ENCODE results near the gene MCTP1.
"Not testable (repeated sequence)": the region's sequence is repeated elsewhere in the genome, so short reads cannot be mapped to it uniquely, and the experiment has no call there.

MCTP1 gene

DNA sequence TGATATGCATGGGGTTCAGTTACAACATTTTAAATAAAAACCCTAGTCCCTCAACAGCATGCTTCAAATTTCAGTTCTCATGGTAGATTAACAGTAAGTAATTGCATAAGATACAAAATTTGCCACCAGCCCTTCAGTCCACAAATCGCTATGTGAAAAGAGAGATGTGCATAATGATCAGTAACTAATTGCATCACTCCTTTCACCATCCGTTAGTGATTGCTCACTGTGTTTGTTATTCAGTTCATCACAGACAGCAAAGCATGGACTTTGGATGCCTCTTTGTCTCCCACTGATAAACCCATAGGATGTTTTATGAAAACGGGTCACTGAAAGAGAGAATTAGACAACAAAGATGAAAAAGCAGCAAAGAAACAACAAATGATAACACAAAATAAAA is 103.2 kb downstream of the MCTP1 start:
- DNase-seq (ENCODE audit: low spot score), result no peak

DNA sequence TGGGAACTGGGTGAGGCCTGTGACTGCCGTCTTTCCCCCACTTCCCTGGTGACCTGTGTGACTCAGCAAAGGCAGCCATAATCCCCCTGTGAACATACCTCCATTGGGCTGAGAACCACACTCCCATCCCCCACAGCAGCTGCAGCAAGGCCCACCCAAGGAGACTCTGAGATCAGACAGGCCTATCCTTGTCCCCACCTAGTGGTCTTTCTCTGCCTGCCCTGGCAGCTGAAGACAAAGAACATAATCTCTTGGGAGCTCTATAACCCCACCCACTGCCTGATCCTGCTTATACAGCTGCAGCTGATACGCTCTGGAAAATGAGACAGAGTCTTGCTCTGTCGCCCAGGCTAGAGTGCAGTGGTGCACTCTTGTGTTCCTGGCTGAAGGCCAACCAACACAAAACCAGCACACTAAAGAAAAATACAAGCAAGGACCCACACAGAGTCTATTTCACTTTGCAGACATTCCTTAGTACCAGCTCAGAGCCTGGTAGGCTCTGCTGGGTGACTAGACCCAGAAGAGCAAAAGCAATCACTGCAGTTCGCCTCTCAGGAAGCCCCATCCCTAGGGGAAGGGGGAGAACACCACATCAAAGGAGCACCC is 106.7 kb downstream of the MCTP1 start:
- no peak for DNase-seq (ENCODE audit: low spot score)

DNA sequence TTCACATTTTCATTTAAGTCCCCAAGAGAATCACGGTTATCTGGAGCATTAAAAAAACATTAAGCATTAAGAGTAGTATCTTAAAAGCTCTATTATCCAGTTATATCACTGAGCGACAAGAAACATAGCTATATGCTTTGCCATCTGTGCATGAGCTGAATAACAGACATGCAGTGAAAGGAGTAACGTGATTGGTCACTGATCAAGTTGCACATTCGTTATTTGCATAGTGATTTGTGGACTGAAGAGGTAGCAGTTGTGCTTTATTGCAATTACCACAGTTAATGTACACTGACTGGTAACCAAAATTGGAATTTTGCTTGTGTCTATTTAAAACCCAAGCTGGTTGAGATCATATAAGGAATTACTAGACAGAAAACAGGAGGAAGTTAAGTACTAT is 107.4 kb downstream of the MCTP1 start:
- DNase-seq (ENCODE audit: low spot score), result no peak

DNA sequence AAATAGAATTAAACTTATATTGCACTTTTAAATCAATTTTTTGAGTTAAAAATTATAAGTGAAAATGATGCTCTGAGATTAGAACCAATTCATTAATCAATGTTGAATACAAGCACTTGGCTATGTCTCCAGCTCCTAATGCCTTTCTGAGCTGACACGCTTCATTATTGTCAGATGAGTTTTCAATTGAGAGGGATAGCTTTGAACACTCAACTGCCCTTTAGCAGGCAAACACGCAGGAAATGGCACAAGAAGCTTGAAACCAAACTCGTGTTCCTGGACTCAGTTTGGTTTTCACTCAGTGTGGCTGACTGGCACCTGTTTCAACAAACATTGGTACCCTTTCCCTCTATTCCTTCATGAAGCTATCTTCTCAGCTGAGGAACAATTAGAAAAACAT is 109.8 kb downstream of the MCTP1 start:
- no peak for DNase-seq (ENCODE audit: low spot score)

DNA sequence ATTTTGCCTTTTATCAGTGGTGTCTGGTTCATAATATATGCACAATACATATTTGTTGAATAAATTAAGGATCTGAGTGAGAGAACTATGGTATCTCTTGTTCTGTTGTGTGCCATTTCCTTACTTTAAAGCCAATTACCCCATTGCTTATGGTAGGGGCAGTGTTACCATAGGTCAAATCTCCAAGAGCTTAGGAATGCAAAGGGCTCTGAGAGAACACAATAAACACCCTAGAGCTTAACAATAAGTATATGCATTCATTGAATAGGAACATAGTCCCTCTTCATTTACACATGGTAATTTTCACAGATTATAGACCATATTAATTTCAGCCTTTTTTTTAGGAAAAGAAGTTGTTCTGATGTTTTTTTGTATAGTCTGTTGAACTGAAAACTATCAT is 112.2 kb downstream of the MCTP1 start:
- no peak for DNase-seq (ENCODE audit: low spot score)

DNA sequence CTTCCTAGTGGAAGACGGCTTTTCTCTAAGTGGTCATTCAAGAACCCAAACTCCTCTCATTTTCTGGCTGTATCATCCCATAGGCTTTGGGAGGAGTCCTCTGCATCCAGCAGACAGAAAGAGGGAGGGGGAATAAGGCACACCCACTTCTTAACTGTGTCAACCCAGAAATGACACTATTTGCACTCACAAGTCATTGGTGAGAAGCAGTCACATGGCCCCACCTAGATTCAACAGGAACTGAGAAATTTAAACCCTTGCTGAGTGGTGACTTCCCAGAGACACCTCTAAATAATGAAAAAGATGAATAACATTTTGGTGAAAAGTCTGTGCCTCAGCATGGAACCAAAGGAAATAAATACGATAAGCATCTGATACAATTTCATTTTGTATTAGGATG is 120.0 kb downstream of the MCTP1 start:
- no peak for DNase-seq (ENCODE audit: low spot score)

DNA sequence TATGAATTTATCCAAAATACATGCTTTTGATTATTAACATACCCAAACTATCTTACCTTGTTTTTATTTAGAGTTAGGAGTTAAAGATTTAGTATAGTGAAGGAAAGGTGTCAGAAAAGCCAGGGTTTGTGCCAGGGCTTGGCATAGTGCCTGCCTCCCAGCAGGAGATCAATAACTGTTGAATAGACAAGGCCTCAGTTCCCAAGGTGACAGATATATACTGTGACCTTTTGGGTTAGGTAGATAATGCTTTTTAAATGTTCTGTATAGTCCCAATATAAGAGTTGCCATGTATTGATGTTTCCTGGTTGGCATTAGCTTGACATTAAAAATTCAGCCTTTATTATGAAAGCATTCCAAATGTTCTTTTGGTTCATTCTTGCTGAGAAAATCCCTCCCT is 121.8 kb downstream of the MCTP1 start:
- no peak for DNase-seq (ENCODE audit: low spot score)

DNA sequence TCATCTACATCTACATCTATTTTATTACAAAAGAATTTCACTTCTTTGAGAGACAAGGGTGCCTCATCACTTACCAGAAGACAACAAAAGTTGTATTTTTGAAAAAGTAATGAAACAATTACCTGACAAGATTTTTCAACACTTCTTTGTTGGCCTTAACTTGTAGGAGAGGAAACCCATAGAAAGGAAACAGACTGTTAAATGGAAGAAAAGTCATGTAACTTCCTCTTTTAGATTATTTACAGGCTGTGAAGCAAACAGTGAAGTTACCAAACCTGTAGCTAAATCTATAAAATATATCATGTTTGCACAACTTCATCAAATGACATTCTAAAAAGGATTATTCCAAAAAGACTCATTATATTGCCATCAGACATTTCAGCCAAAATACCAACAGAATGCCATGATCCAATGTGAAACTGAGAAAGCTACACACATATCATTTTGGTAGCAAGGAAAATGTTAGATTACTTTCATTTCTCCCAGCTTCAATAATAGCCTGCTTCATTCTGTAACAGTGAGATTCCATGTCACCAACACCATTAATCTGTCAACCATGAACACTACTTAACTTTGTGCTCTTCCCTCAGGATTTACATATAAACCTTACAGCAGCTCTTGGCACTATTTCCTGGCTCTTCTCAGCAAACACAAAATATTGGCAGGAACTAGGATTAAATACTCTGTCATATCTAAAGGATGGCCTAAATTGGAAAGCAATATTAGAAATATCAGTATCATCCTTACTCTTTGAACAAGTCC is 122.5 kb downstream of the MCTP1 start:
- no peak for DNase-seq (ENCODE audit: low spot score)

DNA sequence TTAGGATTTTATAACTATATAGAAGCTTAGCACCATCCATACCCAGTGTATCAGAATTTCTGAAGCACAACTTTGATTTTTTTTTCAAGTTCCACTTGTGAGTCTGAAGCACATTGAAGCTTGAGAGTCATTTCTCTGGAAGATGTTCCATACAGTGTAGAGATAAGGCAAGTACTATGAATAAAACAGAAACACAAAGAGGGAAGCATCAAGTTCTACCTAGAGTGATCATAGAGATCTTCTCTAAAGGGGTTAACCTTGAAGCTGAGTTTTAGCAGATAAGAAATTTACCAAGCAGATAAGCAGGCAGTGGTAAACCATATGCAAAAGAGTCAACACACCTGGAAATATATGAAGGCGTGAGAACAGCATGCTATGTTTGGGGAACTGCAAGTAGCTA is 125.3 kb downstream of the MCTP1 start:
- DNase-seq (ENCODE audit: low spot score), result no peak

DNA sequence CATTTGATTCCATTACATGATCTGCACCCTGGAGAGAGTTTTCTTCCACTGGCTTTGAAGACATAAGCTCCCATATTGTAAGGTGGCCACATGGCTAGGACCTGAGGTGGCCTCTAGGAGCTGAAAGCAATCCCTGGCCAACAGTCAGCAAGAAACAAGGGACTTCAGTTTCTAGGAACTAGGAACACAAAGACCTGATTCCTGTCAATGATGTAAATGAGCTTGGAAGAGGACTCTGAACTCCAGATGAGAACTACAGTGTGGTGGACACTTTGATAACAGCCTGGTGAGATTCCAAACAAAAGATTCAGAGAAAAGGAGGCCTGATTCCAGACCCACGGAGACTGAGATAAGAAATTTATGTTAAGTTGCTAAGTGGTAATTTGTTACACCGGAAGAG is 129.0 kb downstream of the MCTP1 start:
- DNase-seq (ENCODE audit: low spot score), result no peak

DNA sequence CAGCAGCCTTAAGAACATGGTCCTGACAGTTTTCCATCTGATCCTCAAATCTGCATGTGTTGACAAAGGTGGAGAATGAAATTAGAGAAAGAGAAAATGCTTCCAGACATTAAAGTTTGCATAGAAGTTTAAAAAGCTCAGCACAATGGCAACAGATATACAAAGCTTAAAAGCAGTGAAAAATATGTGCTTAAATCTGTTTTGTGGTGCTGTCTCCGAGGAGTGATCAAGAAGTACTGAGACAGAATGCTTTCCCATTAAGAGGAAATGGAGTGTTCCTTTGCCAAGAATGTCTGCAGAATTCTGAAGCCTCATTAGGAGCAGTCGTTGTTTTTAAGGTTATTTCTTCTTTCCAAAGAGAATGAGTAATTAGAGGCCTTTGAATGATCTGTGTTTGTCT is 131.4 kb downstream of the MCTP1 start:
- DNase-seq (ENCODE audit: low spot score), result no peak

DNA sequence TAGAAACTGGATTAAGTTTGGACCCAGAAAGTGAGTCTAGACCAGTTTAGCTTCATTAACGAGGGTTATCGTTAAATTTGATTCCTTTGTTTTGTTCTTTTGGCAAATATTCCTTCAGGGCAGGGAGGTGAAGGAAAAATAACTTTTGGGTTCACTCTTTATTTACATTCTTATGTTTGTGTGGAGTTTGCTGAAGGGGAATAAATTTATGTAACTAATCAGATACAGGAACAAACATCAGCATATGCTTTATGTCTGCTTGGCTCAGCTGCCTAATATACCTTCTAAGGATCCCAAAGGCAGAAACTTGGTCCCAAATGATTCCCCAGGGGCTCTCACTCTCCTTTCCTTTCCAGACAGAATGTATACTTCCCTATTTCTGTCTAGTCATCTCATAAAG is 132.4 kb downstream of the MCTP1 start:
- no peak for DNase-seq (ENCODE audit: low spot score)

DNA sequence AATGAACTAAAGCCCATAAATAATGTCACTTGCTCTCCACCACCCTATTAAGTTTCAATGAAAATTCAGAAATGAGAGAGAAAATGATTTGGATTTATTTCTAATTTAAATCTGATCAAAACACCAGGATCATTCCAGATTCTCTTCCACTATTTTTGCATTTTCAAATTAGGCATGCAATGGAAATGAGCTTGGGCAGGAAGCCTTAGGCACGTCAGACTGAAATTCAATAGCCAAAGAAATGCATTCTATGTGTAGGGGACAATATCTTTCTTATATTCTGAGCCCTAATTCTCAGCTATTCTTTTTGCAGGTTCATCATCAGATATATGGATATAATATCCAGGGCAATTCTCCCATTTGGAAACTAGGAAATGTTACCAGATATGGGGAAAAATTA is 132.8 kb downstream of the MCTP1 start:
- no peak for DNase-seq (ENCODE audit: low spot score)

DNA sequence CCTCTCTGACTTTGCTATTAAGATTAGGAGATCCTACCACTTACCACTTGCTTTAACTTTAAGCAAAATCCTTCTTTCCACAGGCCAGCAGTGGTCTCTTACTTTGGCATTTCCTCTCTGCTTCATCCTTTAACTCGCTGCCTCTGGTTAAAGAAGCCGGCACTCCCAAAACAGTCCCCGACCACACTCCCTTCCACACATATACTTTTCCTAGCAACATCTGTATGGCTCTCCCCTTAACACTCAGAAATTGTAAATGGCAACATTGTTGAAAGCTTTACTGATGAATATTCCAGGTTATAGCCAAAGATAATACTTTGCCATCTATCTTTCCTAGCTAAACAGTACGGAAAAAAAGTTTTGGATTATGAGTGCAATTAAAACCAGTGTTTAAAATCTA is 133.2 kb downstream of the MCTP1 start:
- DNase-seq (ENCODE audit: low spot score), result no peak

DNA sequence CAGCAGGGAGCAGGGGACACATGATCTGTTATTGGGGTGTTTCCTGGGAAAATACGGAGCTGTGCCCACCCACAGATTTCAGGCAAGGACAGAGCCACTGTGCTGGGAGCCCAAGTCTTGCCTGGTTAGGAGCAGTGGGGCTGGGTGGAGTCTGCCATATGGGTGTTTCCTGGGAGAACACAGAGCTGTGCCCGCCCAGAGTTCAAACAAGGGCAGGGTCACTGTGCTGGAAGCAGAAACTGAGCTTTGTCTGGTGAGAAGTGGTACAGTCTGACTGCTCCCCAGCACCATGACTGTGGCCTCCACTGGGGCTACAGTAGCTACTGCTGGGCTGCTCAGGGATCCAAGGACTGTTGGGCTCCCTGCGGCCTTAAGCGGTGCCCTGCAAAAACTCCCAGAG is 135.5 kb downstream of the MCTP1 start:
- DNase-seq (ENCODE audit: low spot score), result no peak

DNA sequence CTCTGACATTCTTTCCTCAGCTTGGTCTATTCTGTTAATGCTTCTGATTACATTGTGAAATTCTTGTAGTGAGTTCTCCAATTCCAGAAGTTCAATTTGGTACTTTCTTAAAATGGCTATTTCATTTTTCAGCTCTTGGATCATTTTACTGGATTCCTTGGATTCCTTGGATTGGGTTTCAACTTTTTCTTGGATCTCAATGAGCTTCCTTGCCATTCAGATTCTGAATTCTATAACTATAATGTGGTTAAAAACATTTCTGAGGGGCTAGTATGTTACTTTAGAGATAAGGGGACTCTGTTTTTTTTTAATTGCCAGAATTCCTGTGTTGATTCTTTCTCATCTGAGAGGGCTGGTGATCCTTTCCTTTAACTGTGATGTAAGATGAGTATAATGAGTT is 136.4 kb downstream of the MCTP1 start:
- no peak for DNase-seq (ENCODE audit: low spot score)

DNA sequence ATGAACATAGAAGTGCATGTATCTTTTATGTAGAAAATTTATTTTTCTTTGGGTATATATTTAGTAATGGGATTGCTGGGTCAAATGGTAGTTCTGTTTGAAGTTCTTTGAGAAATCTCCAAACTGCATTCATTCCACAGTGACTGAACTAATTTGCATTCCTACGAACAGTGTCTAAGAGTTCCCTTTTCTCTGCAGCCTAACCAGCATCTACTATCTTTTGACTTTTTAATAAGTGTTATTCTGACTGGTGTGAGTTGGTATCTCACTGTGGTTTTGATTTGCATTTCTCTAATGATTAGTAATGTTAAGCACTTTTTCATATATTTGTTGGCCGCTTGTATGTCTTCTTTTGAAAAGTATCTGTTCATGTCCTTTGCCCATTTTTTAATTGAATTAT is 141.0 kb downstream of the MCTP1 start:
- not testable (repeated sequence) for DNase-seq (ENCODE audit: low spot score)

DNA sequence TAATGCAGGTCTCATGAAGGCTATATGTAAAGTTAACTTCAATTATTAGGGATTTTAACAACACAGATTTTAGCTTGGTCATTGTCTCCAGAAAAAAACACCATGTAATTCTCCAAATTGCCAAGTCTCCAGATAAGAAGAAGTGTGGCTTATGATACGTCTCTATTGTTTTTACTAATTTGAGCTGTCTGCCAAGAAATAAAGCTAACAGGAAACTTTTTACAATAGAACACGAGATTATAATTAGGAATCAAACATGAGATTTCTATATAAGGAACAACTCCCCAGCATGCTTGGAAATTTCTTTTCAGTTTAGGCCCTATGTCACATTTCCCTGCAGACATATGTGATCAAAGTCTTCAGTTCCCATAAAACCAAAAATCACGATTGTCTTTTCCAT is 142.7 kb downstream of the MCTP1 start:
- DNase-seq (ENCODE audit: low spot score), result no peak

DNA sequence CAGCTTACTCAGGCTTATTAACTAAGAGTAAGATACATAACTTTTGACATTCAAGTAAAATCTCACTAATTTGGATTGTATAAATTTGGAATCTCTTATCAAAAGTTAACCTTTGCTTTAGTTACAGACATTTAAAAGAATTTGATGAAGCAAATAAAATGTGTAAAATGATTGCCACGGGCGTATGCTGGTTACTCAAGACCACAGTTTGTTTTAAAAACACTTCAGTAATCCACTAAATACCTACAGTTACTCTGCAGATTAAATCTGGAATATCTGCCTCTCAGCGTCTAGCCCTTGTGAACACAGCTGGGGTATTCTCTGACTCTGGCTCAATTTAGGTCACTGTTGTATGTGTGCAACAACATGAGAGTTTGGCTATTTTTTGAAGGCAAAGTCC is 143.8 kb downstream of the MCTP1 start:
- no peak for DNase-seq (ENCODE audit: low spot score)

DNA sequence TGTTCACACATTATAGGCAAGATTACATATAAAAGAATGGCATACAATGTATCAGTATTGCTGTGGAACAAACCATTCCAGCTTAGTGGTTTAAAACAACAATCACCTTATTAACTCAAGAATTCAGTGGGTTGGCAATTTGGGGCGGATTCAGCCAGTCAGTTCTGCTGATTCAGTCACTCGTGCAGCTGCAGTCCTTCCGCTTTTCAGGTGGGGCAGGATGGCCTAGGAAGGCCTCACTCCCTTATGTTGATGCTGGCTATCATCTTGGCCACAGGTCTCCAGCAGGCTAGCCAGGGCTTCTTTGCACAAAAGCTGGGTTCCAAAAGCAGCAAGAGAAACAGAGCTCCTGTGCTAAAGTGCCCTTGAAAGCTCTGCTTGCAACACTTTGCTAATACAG is 150.6 kb downstream of the MCTP1 start:
- DNase-seq (ENCODE audit: low spot score), result no peak

DNA sequence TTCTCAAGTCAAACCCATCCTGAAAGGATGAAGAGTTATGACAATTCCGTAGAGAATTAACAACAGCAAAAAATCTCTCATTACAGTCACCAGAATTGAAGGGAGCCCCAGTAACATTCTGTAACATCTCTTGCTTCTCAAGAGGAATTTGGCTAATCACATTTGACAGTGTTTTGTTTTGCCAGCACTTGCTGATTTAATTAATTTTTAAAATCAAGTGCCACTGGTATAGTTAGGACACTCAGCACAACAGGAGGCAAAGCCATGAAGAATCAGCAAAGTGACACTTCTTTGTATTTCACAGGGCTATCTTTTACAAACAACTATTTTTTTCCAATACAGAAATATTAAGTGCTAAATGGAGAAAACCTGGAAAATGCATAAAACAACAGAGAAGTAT is 152.8 kb downstream of the MCTP1 start:
- no peak for DNase-seq (ENCODE audit: low spot score)

DNA sequence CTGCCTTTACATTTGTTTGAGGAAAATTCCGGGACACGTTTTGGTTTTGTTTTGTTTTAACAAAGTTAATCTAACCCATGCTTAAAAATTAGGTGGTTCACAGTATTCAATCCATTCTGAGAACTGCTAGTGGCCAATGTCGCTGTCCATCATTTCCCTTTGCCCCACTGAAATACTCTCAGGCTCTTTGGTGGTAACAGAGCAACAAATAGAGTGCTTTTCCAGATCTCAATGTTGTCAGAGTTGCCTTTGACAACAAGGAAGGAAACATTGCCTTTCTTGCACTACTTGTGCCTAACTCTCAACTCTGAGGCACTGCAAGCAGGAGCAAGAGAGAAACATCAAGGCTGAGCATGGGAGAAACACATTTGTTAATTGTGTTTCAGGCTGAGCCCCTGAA is 154.0 kb downstream of the MCTP1 start:
- DNase-seq (ENCODE audit: low spot score), result no peak

DNA sequence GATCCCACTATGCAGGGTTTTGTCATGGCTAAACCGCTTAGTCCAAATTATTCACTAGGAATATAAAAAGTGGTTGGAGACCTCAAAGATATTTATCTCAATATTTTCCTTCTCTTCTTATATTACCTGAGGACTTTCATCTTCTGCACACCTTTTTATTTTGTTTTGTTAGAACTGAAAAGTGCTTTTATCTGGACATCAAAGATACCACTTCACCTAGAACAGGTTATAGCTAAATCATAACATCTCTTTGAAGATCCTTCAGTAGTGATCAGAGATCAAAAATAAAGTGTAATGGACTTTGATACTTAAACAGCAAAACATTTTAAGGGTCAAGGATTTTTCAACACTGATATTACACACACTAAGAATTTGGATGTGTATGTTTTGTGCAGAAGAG is 160.2 kb downstream of the MCTP1 start:
- DNase-seq (ENCODE audit: low spot score), result no peak

DNA sequence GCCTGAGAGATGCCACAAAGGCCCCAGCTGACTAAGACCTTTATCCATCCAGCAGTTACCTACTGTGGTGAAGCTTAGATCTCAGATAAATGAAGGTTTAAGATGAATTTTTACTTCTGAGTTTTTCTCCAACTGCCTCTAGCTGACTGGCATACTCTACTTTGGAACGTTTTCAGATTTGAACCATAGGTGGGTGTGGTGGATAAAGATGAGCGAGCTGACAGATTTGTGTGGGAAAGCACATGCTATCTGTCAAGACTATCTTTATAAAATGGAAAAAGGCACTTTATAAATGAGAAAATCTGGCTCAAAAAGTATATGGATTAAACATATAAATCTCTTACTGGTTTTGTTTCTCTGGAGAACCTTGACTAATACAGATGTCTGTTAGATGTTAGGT is 160.8 kb downstream of the MCTP1 start:
- no peak for DNase-seq (ENCODE audit: low spot score)
